ENCODE results near the gene IGF2R.

- TF ChIP-seq CTCF (IDR thresholded peaks at IDR 0.05; ENCODE audit: low read depth, low read length, poor library complexity, severe bottlenecking) = no peak
- TF ChIP-seq EZH2phosphoT487 (IDR thresholded peaks at IDR 0.05; ENCODE audit: borderline replicate concordance, low read length) = no peak
Observed at GRCh38 chr6:159946912-159947311, 22.0 kb upstream of the IGF2R start.
